Measurements from ENCODE around the gene ARL6IP6. TPM values are rescaled to one million over a fixed set of nuclear protein-coding genes. Genes with fewer than 3 reads are reported as not detected.

Gene ARL6IP6
- total RNA-seq, 1 donor from 2014 or later, result 16.4 TPM

- DNase-seq (ENCODE audit: low read depth), result no peak
Observed at GRCh38 chr2:152804687-152805408, 86.4 kb downstream of the ARL6IP6 start.

- DNase-seq (ENCODE audit: low read depth), result no peak
Observed at GRCh38 chr2:152811916-152812315, 93.5 kb downstream of the ARL6IP6 start.

Other genes starting within 250 kb of the ARL6IP6 start
- gene PRPF40A, start 1.2 kb upstream of the ARL6IP6 start, total RNA-seq, result 152 and 205 TPM in 2 replicates

All from renal cortical epithelial cell (primary cell).